Measurements from ENCODE around the gene ASPG. TPM values are rescaled to one million over a fixed set of nuclear protein-coding genes. Genes with fewer than 3 reads are reported as not detected.

ASPG gene
- total RNA-seq, 1 experiment from 2014 or later = 3.4 TPM

DNA sequence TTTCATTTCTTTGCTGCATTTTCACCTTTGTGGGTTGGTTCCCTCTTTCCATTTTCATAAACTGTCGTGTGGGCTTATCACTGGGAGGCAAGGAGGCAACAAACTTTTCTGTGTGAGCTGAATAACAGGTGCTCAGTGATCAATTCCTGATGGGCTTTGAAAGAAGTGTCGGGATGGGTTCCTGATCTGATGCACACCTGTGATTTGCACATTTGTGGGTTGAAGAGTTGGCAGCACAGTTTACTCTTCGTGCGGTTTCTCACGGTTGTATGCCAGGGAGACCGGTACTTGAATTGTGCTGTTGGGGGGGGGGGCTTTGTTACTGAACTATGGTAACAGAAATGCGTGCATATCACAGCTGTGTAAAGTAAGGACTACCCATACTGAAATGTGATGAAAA, 16.0 kb upstream of the ASPG start (continued):
- TF ChIP-seq, protein P1, sequence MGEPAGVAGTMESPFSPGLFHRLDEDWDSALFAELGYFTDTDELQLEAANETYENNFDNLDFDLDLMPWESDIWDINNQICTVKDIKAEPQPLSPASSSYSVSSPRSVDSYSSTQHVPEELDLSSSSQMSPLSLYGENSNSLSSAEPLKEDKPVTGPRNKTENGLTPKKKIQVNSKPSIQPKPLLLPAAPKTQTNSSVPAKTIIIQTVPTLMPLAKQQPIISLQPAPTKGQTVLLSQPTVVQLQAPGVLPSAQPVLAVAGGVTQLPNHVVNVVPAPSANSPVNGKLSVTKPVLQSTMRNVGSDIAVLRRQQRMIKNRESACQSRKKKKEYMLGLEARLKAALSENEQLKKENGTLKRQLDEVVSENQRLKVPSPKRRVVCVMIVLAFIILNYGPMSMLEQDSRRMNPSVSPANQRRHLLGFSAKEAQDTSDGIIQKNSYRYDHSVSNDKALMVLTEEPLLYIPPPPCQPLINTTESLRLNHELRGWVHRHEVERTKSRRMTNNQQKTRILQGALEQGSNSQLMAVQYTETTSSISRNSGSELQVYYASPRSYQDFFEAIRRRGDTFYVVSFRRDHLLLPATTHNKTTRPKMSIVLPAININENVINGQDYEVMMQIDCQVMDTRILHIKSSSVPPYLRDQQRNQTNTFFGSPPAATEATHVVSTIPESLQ (CRISPR knock-in tag; IDR thresholded peaks at IDR 0.05) = no peak
- TF ChIP-seq, protein P2, sequence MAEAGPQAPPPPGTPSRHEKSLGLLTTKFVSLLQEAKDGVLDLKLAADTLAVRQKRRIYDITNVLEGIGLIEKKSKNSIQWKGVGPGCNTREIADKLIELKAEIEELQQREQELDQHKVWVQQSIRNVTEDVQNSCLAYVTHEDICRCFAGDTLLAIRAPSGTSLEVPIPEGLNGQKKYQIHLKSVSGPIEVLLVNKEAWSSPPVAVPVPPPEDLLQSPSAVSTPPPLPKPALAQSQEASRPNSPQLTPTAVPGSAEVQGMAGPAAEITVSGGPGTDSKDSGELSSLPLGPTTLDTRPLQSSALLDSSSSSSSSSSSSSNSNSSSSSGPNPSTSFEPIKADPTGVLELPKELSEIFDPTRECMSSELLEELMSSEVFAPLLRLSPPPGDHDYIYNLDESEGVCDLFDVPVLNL (CRISPR knock-in tag; IDR thresholded peaks at IDR 0.05; ENCODE audit: borderline replicate concordance, low read depth) = no peak
- TF ChIP-seq FOXK1 (CRISPR knock-in tag; IDR thresholded peaks at IDR 0.05) = no peak

DNA sequence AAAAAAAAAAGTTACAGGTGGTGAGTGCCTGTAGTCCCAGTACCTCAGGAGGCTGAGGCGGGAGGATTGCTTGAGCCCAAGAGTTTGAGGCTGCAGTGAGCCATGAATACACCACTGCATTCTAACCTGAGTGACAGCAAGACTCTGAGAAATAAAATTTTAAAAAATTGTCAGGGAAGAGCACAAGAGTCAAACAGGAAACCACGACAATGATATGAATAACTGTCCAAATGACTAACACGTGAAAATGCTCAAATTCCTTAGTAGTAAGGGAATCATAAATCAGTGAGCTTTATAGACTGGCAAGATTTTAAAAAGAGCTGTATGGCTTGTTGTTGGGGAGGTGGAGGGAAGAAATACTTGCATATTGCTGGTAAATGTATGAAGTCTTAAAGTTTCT, 12.9 kb upstream of the ASPG start:
- peaks cover 12% of the 10 kb centered on the region for H3K36me3 Mint-ChIP-seq
- no peak overlapping the region for H3K4me3 Mint-ChIP-seq
- no peaks in the 10 kb centered on the region for H3K4me1 Mint-ChIP-seq
- H3K27ac Mint-ChIP-seq = no peak overlapping the region
- H3K27me3 Mint-ChIP-seq (ENCODE audit: low read depth) = peaks cover 5% of the 10 kb centered on the region
- ATAC-seq (no peak), DNase-seq (ENCODE audit: low spot score) (no peak)
- ChIA-PET CTCF (interaction anchor here (0.7 kb wide), 1 partner anchor 79 kb away, joined by 4 read pairs; no protein-coding TSS in a partner anchor), POLR2A (interaction anchor here (0.7 kb wide), 1 partner anchor 171 kb away, joined by 3 read pairs; no protein-coding TSS in a partner anchor)
- TF ChIP-seq NFE2L1 (CRISPR knock-in tag; IDR thresholded peaks at IDR 0.05) = no peak
- no peak for TF ChIP-seq TP53 (CRISPR knock-in tag; IDR thresholded peaks at IDR 0.05)
- no peak for TF ChIP-seq KAT7 (CRISPR knock-in tag; IDR thresholded peaks at IDR 0.05; ENCODE audit: borderline replicate concordance)
- TF ChIP-seq, protein P3, sequence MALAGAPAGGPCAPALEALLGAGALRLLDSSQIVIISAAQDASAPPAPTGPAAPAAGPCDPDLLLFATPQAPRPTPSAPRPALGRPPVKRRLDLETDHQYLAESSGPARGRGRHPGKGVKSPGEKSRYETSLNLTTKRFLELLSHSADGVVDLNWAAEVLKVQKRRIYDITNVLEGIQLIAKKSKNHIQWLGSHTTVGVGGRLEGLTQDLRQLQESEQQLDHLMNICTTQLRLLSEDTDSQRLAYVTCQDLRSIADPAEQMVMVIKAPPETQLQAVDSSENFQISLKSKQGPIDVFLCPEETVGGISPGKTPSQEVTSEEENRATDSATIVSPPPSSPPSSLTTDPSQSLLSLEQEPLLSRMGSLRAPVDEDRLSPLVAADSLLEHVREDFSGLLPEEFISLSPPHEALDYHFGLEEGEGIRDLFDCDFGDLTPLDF (CRISPR knock-in tag; IDR thresholded peaks at IDR 0.05) = no peak
- no peak for TF ChIP-seq SOX15 (CRISPR knock-in tag; IDR thresholded peaks at IDR 0.05)
- TF ChIP-seq TCF7 (CRISPR knock-in tag; IDR thresholded peaks at IDR 0.05; ENCODE audit: low read depth) = no peak
- TF ChIP-seq, protein P4, sequence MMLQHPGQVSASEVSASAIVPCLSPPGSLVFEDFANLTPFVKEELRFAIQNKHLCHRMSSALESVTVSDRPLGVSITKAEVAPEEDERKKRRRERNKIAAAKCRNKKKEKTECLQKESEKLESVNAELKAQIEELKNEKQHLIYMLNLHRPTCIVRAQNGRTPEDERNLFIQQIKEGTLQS (CRISPR knock-in tag; conservative IDR thresholded peaks at IDR 0.05) = no peak
- TF ChIP-seq, protein P5, sequence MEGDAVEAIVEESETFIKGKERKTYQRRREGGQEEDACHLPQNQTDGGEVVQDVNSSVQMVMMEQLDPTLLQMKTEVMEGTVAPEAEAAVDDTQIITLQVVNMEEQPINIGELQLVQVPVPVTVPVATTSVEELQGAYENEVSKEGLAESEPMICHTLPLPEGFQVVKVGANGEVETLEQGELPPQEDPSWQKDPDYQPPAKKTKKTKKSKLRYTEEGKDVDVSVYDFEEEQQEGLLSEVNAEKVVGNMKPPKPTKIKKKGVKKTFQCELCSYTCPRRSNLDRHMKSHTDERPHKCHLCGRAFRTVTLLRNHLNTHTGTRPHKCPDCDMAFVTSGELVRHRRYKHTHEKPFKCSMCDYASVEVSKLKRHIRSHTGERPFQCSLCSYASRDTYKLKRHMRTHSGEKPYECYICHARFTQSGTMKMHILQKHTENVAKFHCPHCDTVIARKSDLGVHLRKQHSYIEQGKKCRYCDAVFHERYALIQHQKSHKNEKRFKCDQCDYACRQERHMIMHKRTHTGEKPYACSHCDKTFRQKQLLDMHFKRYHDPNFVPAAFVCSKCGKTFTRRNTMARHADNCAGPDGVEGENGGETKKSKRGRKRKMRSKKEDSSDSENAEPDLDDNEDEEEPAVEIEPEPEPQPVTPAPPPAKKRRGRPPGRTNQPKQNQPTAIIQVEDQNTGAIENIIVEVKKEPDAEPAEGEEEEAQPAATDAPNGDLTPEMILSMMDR (IDR thresholded peaks at IDR 0.05) = no peak
- peaks cover 44% of the 10 kb centered on the region for H3K9me3 Mint-ChIP-seq

DNA sequence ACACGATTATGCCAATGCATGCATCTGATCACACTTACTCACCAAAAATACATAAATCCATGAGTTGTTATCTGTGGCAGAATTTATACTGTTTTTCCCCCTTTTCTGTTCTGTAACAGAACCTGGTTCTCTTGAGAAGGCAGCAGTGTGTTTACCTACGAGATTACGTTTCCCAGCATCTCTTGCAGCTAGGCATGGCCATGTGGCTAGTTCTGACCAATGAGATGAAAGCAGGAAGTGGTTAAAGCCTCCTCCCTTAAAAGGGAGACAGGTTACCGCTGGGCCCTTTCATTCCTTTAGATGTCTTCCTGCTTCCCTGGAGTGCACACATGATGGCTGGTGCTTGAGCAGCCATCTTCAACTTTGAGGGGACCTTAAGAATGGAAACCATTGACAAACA, 11.7 kb upstream of the ASPG start:
- CTCF ChIA-PET = no interaction called here
- H3K27me3 Mint-ChIP-seq (ENCODE audit: low read depth) = peaks cover 4% of the 10 kb centered on the region
- TF ChIP-seq, protein P6, sequence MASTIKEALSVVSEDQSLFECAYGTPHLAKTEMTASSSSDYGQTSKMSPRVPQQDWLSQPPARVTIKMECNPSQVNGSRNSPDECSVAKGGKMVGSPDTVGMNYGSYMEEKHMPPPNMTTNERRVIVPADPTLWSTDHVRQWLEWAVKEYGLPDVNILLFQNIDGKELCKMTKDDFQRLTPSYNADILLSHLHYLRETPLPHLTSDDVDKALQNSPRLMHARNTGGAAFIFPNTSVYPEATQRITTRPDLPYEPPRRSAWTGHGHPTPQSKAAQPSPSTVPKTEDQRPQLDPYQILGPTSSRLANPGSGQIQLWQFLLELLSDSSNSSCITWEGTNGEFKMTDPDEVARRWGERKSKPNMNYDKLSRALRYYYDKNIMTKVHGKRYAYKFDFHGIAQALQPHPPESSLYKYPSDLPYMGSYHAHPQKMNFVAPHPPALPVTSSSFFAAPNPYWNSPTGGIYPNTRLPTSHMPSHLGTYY (CRISPR knock-in tag; IDR thresholded peaks at IDR 0.05) = no peak
- no peak for TF ChIP-seq TEAD4 (CRISPR knock-in tag; IDR thresholded peaks at IDR 0.05)
- TF ChIP-seq, protein P7, sequence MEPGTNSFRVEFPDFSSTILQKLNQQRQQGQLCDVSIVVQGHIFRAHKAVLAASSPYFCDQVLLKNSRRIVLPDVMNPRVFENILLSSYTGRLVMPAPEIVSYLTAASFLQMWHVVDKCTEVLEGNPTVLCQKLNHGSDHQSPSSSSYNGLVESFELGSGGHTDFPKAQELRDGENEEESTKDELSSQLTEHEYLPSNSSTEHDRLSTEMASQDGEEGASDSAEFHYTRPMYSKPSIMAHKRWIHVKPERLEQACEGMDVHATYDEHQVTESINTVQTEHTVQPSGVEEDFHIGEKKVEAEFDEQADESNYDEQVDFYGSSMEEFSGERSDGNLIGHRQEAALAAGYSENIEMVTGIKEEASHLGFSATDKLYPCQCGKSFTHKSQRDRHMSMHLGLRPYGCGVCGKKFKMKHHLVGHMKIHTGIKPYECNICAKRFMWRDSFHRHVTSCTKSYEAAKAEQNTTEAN (CRISPR knock-in tag; IDR thresholded peaks at IDR 0.05) = no peak
- TF ChIP-seq FOXK1 (CRISPR knock-in tag; IDR thresholded peaks at IDR 0.05) = no peak
- TF ChIP-seq RORB (CRISPR knock-in tag; IDR thresholded peaks at IDR 0.05) = no peak
- TF ChIP-seq KAT7 (CRISPR knock-in tag; IDR thresholded peaks at IDR 0.05; ENCODE audit: borderline replicate concordance) = no peak
- no peak for TF ChIP-seq MXD4 (CRISPR knock-in tag; IDR thresholded peaks at IDR 0.05; ENCODE audit: borderline replicate concordance)
- TF ChIP-seq, protein P8, sequence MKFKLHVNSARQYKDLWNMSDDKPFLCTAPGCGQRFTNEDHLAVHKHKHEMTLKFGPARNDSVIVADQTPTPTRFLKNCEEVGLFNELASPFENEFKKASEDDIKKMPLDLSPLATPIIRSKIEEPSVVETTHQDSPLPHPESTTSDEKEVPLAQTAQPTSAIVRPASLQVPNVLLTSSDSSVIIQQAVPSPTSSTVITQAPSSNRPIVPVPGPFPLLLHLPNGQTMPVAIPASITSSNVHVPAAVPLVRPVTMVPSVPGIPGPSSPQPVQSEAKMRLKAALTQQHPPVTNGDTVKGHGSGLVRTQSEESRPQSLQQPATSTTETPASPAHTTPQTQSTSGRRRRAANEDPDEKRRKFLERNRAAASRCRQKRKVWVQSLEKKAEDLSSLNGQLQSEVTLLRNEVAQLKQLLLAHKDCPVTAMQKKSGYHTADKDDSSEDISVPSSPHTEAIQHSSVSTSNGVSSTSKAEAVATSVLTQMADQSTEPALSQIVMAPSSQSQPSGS (CRISPR knock-in tag; IDR thresholded peaks at IDR 0.05; ENCODE audit: borderline replicate concordance, low read depth) = no peak
- TF ChIP-seq, protein P9, sequence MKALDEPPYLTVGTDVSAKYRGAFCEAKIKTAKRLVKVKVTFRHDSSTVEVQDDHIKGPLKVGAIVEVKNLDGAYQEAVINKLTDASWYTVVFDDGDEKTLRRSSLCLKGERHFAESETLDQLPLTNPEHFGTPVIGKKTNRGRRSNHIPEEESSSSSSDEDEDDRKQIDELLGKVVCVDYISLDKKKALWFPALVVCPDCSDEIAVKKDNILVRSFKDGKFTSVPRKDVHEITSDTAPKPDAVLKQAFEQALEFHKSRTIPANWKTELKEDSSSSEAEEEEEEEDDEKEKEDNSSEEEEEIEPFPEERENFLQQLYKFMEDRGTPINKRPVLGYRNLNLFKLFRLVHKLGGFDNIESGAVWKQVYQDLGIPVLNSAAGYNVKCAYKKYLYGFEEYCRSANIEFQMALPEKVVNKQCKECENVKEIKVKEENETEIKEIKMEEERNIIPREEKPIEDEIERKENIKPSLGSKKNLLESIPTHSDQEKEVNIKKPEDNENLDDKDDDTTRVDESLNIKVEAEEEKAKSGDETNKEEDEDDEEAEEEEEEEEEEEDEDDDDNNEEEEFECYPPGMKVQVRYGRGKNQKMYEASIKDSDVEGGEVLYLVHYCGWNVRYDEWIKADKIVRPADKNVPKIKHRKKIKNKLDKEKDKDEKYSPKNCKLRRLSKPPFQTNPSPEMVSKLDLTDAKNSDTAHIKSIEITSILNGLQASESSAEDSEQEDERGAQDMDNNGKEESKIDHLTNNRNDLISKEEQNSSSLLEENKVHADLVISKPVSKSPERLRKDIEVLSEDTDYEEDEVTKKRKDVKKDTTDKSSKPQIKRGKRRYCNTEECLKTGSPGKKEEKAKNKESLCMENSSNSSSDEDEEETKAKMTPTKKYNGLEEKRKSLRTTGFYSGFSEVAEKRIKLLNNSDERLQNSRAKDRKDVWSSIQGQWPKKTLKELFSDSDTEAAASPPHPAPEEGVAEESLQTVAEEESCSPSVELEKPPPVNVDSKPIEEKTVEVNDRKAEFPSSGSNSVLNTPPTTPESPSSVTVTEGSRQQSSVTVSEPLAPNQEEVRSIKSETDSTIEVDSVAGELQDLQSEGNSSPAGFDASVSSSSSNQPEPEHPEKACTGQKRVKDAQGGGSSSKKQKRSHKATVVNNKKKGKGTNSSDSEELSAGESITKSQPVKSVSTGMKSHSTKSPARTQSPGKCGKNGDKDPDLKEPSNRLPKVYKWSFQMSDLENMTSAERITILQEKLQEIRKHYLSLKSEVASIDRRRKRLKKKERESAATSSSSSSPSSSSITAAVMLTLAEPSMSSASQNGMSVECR (CRISPR knock-in tag; IDR thresholded peaks at IDR 0.05; ENCODE audit: borderline replicate concordance) = no peak

More for the DNA sequence above, 11.7 kb upstream of the ASPG start:
- H3K36me3 Mint-ChIP-seq = peaks cover 7% of the 10 kb centered on the region
- ATAC-seq (no peak), DNase-seq (ENCODE audit: low spot score) (no peak)
- POLR2A ChIA-PET = no interaction called here
- H3K4me1 Mint-ChIP-seq = peaks cover 7% of the 10 kb centered on the region
- H3K9me3 Mint-ChIP-seq = peaks cover 34% of the 10 kb centered on the region
- no peak overlapping the region for H3K27ac Mint-ChIP-seq
- no peak overlapping the region for H3K4me3 Mint-ChIP-seq
